HG03558 (cell line): ENCODE measurements around the gene MYPN.

ENCODE experiments used
- ATAC-seq: cut with Tn5 transposase; IDR thresholded peaks from one replicate; pipeline ENCODE4 v1.9.1; 2021; ENCODE audit warnings: moderate number of reproducible peaks; ENCODE audit not compliant: unreplicated experiment; ENCODE audit errors: extremely low read depth

MYPN gene

GRCh38 chr10:68251151-68251550 is 141.9 kb downstream of the MYPN start:
- no peak for ATAC-seq

- ATAC-seq: no peak
These were observed 142.6 kb downstream of the MYPN start for GRCh38 chr10:68251625-68252495.

- no peak for ATAC-seq
These were observed 144.1 kb downstream of the MYPN start for GRCh38 chr10:68253346-68253745.

- no peak for ATAC-seq
These were observed 152.0 kb downstream of the MYPN start for GRCh38 chr10:68261132-68261856.
